Measurements from ENCODE around the gene ZBTB44. TPM values are rescaled to one million over a fixed set of nuclear protein-coding genes. Genes with fewer than 3 reads are reported as not detected.

ZBTB44 gene
- total and polyA plus RNA-seq, 5 donors from 2014 or later = 4.4 to 46.7 (median 6.2) TPM

GRCh38 chr11:130188585-130189347 is 126.0 kb downstream of the ZBTB44 start:
- H3K27ac Mint-ChIP-seq = no peak overlapping the region
- Histone ChIP-seq H3K9me3 (ENCODE audit: control insufficient read depth in 2 of 2, low read length in 2 of 2) (no peaks in the 10 kb centered on the region), H3K4me1 (ENCODE audit: control insufficient read depth, insufficient read depth, low read length, poor library complexity, severe bottlenecking) (no peaks in the 10 kb centered on the region), H3K27me3 (ENCODE audit: control insufficient read depth, insufficient read depth, low read length) (no peaks in the 10 kb centered on the region), H3K36me3 (ENCODE audit: control insufficient read depth, insufficient read depth, low read length) (no peaks in the 10 kb centered on the region), H3K4me3 (ENCODE audit: low read depth, low read length) (no peak overlapping the region), H3K27ac (ENCODE audit: insufficient read depth, low read length, poor library complexity, severe bottlenecking) (no peak overlapping the region)
- no peak overlapping the region for H3K4me3 Mint-ChIP-seq
- no peak for ATAC-seq (ENCODE audit: low read depth in 2 of 2)
- no peak for DNase-seq
- H3K36me3 Mint-ChIP-seq = no peaks in the 10 kb centered on the region
- no peaks in the 10 kb centered on the region for H3K27me3 Mint-ChIP-seq
- H3K4me1 Mint-ChIP-seq = no peaks in the 10 kb centered on the region
- no peaks in the 10 kb centered on the region for H3K9me3 Mint-ChIP-seq

- Histone ChIP-seq H3K9me3 (ENCODE audit: control insufficient read depth in 2 of 2, low read length in 2 of 2) (no peaks in the 10 kb centered on the region), H3K27me3 (ENCODE audit: control insufficient read depth, insufficient read depth, low read length) (no peaks in the 10 kb centered on the region), H3K4me3 (ENCODE audit: low read depth, low read length) (no peak overlapping the region), H3K4me1 (ENCODE audit: control insufficient read depth, insufficient read depth, low read length, poor library complexity, severe bottlenecking) (no peaks in the 10 kb centered on the region), H3K36me3 (ENCODE audit: control insufficient read depth, insufficient read depth, low read length) (no peaks in the 10 kb centered on the region), H3K27ac (ENCODE audit: insufficient read depth, low read length, poor library complexity, severe bottlenecking) (no peak overlapping the region)
- H3K27me3 Mint-ChIP-seq = no peaks in the 10 kb centered on the region
- DNase-seq (no peak), ATAC-seq (ENCODE audit: low read depth in 2 of 2) (no peak)
- H3K4me1 Mint-ChIP-seq = no peaks in the 10 kb centered on the region
- H3K36me3 Mint-ChIP-seq = no peaks in the 10 kb centered on the region
- H3K4me3 Mint-ChIP-seq = no peak overlapping the region
- no peak overlapping the region for H3K27ac Mint-ChIP-seq
- no peaks in the 10 kb centered on the region for H3K9me3 Mint-ChIP-seq
These were observed 126.7 kb downstream of the ZBTB44 start for GRCh38 chr11:130188047-130188446.

GRCh38 chr11:130187096-130187495 is 127.6 kb downstream of the ZBTB44 start:
- H3K4me3 ChIP-seq (ENCODE audit: low read depth, low read length) = no peak overlapping the region
- Mint-ChIP-seq H3K9me3 (no peaks in the 10 kb centered on the region), H3K36me3 (no peaks in the 10 kb centered on the region), H3K4me3 (no peak overlapping the region), H3K27me3 (no peaks in the 10 kb centered on the region), H3K27ac (no peak overlapping the region), H3K4me1 (no peaks in the 10 kb centered on the region)
- DNase-seq (no peak), ATAC-seq (ENCODE audit: low read depth in 2 of 2) (no peak)
- no peaks in the 10 kb centered on the region for H3K4me1 ChIP-seq (ENCODE audit: control insufficient read depth, insufficient read depth, low read length, poor library complexity, severe bottlenecking)
- no peak overlapping the region for H3K27ac ChIP-seq (ENCODE audit: insufficient read depth, low read length, poor library complexity, severe bottlenecking)
- no peaks in the 10 kb centered on the region for H3K27me3 ChIP-seq (ENCODE audit: control insufficient read depth, insufficient read depth, low read length)
- no peaks in the 10 kb centered on the region for H3K36me3 ChIP-seq (ENCODE audit: control insufficient read depth, insufficient read depth, low read length)
- no peaks in the 10 kb centered on the region for H3K9me3 ChIP-seq (ENCODE audit: control insufficient read depth in 2 of 2, low read length in 2 of 2)

- Mint-ChIP-seq H3K9me3 (no peaks in the 10 kb centered on the region), H3K4me3 (no peak overlapping the region), H3K27ac (no peak overlapping the region), H3K4me1 (no peaks in the 10 kb centered on the region), H3K36me3 (no peaks in the 10 kb centered on the region), H3K27me3 (no peaks in the 10 kb centered on the region)
- DNase-seq = no peak
- Histone ChIP-seq H3K4me1 (ENCODE audit: control insufficient read depth, insufficient read depth, low read length, poor library complexity, severe bottlenecking) (no peaks in the 10 kb centered on the region), H3K27me3 (ENCODE audit: control insufficient read depth, insufficient read depth, low read length) (no peaks in the 10 kb centered on the region), H3K9me3 (ENCODE audit: control insufficient read depth in 2 of 2, low read length in 2 of 2) (no peaks in the 10 kb centered on the region), H3K4me3 (ENCODE audit: low read depth, low read length) (no peak overlapping the region), H3K27ac (ENCODE audit: insufficient read depth, low read length, poor library complexity, severe bottlenecking) (no peak overlapping the region), H3K36me3 (ENCODE audit: control insufficient read depth, insufficient read depth, low read length) (no peaks in the 10 kb centered on the region)
- ATAC-seq (ENCODE audit: low read depth in 2 of 2) = no peak
These were observed 130.7 kb downstream of the ZBTB44 start for GRCh38 chr11:130183878-130184610.

GRCh38 chr11:130181295-130182272 is 133.1 kb downstream of the ZBTB44 start:
- Histone ChIP-seq H3K27me3 (ENCODE audit: control insufficient read depth, insufficient read depth, low read length) (no peaks in the 10 kb centered on the region), H3K9me3 (ENCODE audit: control insufficient read depth in 2 of 2, low read length in 2 of 2) (no peaks in the 10 kb centered on the region), H3K4me3 (ENCODE audit: low read depth, low read length) (no peak overlapping the region), H3K27ac (ENCODE audit: insufficient read depth, low read length, poor library complexity, severe bottlenecking) (no peak overlapping the region), H3K36me3 (ENCODE audit: control insufficient read depth, insufficient read depth, low read length) (no peaks in the 10 kb centered on the region), H3K4me1 (ENCODE audit: control insufficient read depth, insufficient read depth, low read length, poor library complexity, severe bottlenecking) (no peaks in the 10 kb centered on the region)
- ATAC-seq (ENCODE audit: low read depth in 2 of 2) = peak in 1 of 2 donors; percentile 18
- H3K4me1 Mint-ChIP-seq = no peaks in the 10 kb centered on the region
- no peaks in the 10 kb centered on the region for H3K36me3 Mint-ChIP-seq
- H3K27me3 Mint-ChIP-seq = no peaks in the 10 kb centered on the region
- no peak overlapping the region for H3K4me3 Mint-ChIP-seq
- peak overlapping the region in 1 of 3 donors; percentile 88 for H3K27ac Mint-ChIP-seq
- H3K9me3 Mint-ChIP-seq = no peaks in the 10 kb centered on the region
- DNase-seq = no peak

DNA sequence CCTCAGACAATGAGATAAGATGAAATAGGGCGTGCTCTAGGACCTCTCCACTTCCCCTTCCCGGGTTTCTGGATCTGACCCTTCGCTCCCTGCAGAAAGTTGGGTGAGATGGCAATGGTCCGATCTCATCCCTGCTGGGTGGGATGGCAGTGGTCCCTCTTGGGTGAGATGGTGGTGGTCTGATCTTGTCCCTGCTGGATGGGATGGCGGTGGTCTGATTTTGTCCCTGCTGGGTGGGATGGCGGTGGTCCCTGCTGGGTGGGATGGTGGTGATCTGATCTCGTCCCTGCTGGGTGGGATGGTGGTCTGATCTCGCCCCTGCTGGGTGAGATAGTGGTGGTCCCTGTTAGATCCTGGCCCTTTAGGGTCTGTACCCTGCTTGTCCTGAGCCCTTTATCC is 133.8 kb downstream of the ZBTB44 start:
- no peak overlapping the region for H3K27ac Mint-ChIP-seq
- DNase-seq = no peak
- Histone ChIP-seq H3K27ac (ENCODE audit: insufficient read depth, low read length, poor library complexity, severe bottlenecking) (no peak overlapping the region), H3K4me3 (ENCODE audit: low read depth, low read length) (no peak overlapping the region), H3K9me3 (ENCODE audit: control insufficient read depth in 2 of 2, low read length in 2 of 2) (no peaks in the 10 kb centered on the region), H3K27me3 (ENCODE audit: control insufficient read depth, insufficient read depth, low read length) (no peaks in the 10 kb centered on the region), H3K4me1 (ENCODE audit: control insufficient read depth, insufficient read depth, low read length, poor library complexity, severe bottlenecking) (no peaks in the 10 kb centered on the region), H3K36me3 (ENCODE audit: control insufficient read depth, insufficient read depth, low read length) (no peaks in the 10 kb centered on the region)
- H3K27me3 Mint-ChIP-seq = no peaks in the 10 kb centered on the region
- no peaks in the 10 kb centered on the region for H3K36me3 Mint-ChIP-seq
- ATAC-seq (ENCODE audit: low read depth in 2 of 2) = no peak
- H3K4me3 Mint-ChIP-seq = no peak overlapping the region
- no peaks in the 10 kb centered on the region for H3K9me3 Mint-ChIP-seq
- no peaks in the 10 kb centered on the region for H3K4me1 Mint-ChIP-seq

- H3K36me3 ChIP-seq (ENCODE audit: control insufficient read depth, insufficient read depth, low read length) = no peaks in the 10 kb centered on the region
- H3K27me3 ChIP-seq (ENCODE audit: control insufficient read depth, insufficient read depth, low read length) = no peaks in the 10 kb centered on the region
- ATAC-seq (ENCODE audit: low read depth in 2 of 2) = no peak
- no peaks in the 10 kb centered on the region for H3K27me3 Mint-ChIP-seq
- H3K4me1 ChIP-seq (ENCODE audit: control insufficient read depth, insufficient read depth, low read length, poor library complexity, severe bottlenecking) = no peaks in the 10 kb centered on the region
- no peaks in the 10 kb centered on the region for H3K9me3 ChIP-seq (ENCODE audit: control insufficient read depth in 2 of 2, low read length in 2 of 2)
- no peak overlapping the region for H3K4me3 ChIP-seq (ENCODE audit: low read depth, low read length)
- peak overlapping the region in 1 of 3 donors; percentile 42 for H3K27ac Mint-ChIP-seq
- no peak overlapping the region for H3K4me3 Mint-ChIP-seq
- no peaks in the 10 kb centered on the region for H3K4me1 Mint-ChIP-seq
- no peak for DNase-seq
- no peaks in the 10 kb centered on the region for H3K36me3 Mint-ChIP-seq
- no peak overlapping the region for H3K27ac ChIP-seq (ENCODE audit: insufficient read depth, low read length, poor library complexity, severe bottlenecking)
- H3K9me3 Mint-ChIP-seq = no peaks in the 10 kb centered on the region
These were observed 134.2 kb downstream of the ZBTB44 start for GRCh38 chr11:130180491-130180890.

Data from CD4-positive, CD25-positive, alpha-beta regulatory T cell (primary cell).